AML-193 (cell line): ENCODE measurements around the gene NET1.

Experiments
- DNase-seq, 2 experiments: peaks; one replicate each; lab custom pipeline; 2025; lab: John Stamatoyannopoulos, UW

The NET1 gene

DNA sequence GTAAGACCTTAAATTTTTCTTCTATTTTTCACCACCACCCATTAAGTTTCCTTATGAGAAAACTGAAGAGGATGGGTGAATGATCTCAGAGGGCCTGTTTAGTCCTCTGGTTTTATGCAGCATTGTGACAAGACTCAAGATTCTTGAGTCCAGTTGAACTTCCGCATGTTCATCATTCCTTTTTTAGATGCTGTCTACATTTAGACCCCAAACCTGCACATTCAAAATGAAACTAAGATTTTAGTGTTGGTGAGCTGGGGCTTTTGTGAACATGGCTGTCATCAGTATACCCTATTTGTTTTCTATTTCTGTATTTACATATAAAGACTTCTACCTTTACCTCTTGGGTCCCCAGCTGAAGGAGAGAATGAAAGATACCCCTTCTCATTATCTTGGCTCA, 31.1 kb downstream of the NET1 start:
- no peak for DNase-seq

DNA sequence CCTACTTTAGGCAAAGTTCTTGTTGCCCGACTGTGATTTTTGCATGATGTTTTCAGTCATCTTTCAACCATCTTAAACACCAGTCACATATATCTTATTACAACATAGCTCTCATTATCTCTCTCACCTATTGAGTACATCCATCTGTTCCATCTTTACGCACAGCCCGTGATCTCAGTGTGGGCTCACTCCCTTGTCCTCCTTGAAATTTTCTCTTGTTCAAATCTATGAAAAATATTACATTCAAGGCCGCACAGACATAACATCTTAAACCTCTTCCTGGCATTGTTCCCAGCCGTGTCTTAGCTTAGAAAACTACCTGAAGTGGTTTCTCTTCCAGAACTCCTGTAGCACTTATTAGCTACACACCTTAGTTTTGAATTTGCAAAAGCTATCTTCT, 32.6 kb downstream of the NET1 start:
- no peak for DNase-seq

DNA sequence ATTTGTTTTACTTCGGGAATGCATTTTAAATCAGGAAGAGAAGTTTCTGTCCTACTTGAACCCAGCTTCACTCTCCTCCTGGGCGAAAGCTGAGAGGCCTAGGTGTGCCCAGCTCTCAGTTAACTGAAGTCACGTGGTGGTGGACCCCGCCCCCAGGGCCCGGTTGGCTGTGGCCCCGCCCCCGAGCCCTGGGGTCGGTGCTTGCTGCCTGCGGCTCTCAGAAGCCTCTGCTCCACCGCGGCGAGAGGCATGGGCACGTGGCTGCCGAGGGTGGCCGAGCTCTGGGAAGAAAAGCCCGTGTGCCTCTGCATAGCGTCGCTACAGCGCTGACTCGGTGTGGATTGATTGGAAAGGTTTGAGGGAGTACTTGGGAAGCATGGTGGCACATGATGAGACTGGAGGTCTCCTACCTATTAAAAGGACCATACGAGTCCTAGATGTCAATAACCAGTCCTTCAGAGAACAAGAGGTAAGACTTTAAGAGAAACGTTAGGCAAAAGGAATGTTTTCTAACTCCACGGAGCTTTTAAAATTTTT, 34.1 kb downstream of the NET1 start:
- no peak for DNase-seq

DNA sequence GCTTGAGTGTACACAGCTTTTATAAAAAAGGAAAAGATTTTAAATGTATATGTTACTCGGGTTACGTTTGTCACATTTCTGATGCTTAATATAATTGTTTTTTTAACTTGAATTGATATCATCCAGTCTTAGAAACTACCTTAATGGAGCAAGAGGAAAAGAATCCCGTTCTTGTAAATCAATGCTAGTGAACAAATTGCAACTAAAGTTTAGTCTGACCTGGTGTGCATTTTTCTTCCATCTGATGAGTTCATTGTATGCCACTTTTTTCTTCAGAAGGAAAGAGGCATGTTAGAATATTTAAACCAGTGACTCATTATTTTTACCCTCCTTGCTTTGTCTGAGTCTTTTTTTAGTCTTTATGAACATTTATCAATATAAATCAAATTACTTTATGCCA, 34.7 kb downstream of the NET1 start:
- no peak for DNase-seq

DNA sequence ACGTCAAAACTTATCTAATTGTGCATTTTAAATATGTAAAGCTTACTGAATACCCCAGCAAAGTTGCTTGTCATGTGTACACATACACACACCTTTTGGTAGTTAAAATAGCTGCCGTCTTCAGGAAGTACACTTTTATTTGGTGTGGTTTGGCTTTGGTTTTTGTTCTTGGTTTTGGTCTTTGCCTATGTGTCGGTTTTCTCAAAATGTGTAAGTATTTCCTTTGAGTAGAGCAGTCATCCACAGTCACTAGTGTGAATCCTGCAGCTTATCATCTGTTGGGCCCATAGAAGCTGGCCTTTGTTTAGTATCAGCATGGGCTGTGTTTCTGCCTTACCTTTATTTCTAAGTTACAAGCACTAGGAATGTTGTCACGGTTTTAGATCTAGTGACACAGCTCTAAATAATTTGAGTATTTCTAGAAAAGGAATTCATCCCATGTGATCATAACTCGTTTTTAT, 35.3 kb downstream of the NET1 start:
- no peak for DNase-seq

DNA sequence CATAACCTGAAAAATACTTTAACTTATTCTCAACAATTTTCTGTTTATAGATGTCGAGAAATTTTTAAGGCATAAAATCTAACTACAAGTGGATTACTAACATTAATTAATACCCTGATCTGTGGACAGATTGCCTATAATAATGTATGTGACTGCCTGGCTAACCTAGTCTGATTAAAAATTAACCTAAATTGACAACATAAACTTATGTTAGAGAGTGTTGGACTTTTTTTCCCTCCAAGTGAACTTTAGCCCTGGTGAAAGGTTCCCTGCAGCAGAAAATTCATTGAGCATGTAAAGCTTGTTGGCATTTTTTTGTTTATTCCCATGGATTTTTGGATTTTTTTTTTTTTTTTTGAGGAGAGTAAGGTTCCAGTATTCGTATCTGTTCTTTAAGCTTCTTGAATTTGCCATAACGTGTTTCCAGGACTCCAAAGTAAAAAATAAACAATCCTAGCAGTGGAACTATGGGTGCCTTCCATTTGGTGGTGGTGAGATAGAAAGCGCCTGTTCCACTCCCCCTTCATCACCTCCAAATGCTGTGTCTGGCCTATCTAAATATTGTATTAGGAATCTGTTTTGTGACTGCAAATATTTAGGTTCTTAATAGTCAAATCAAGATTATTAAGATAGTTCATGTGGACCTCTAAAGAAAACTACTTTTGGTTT, 36.1 kb downstream of the NET1 start:
- DNase-seq = no peak

DNA sequence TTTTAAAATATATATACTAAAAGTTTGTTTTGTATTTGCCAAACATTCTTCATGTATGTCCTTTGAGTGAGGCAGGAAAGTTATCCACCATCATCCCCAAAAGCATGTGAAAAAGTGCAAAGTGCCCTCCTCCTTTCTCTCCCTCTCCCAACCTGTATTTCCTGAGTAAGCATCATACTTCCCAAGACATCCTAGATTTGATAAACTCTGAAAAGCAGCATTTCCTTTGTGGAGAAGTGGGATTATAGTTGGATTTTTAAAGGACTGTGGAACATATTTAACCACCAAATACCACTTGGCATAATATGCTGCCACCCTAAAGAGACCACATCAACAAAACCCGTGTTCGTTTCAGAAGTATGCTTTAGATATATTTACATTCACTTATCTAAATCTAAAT, 36.9 kb downstream of the NET1 start:
- DNase-seq = no peak

DNA sequence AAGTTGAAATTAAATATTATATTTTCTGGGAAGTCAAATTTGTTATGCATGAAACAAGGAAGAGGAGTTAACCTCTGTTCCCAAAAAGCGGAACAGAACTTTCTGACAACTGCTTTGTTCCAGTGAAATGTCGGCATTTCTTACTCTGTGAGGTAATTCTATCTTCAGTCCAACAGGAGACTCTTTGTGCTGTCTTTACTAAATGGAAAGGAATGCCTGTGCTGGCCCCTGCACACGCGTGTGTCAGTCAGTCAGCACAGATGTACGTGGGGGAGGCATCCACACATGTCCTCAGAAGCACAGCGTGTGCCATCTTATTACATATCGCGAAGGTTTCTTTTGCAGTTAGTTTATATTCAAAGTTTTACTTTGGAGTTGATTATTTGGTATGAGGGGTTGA, 37.5 kb downstream of the NET1 start:
- DNase-seq = no peak

DNA sequence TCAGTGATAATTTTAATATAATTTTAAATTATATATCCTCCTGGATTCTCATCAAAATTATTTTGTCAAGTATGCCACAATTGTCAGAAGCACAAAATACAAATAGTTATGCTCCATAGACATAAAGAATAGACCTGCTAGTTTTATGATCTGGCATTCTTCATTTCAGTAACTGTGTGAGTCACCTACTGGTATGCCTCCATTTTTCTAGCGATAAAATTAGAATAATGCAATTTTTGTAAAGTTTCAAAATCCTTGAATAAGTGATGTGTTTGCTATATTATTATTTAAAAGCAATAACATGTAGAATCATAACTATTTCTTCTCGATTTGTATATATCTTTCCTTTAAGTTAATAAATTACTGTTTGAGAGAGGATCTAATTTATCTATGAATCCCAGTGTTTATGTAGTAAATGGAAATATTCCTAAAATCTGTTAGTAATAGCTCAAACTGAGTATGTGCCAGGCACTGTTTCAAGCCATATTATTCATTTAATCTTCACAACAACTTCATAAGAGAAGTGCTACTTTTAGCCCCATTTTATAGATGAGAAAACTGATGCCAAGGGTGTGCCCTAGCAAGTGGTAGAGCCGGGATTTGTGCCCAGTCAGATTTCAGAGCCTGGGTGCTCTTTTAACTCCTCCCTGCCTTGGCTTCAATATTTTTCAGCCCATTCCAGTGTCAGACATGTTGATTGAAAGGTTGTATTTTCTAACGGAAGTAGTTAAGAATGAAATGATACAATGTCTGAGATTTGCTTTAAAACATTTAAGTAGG, 38.4 kb downstream of the NET1 start:
- no peak for DNase-seq

DNA sequence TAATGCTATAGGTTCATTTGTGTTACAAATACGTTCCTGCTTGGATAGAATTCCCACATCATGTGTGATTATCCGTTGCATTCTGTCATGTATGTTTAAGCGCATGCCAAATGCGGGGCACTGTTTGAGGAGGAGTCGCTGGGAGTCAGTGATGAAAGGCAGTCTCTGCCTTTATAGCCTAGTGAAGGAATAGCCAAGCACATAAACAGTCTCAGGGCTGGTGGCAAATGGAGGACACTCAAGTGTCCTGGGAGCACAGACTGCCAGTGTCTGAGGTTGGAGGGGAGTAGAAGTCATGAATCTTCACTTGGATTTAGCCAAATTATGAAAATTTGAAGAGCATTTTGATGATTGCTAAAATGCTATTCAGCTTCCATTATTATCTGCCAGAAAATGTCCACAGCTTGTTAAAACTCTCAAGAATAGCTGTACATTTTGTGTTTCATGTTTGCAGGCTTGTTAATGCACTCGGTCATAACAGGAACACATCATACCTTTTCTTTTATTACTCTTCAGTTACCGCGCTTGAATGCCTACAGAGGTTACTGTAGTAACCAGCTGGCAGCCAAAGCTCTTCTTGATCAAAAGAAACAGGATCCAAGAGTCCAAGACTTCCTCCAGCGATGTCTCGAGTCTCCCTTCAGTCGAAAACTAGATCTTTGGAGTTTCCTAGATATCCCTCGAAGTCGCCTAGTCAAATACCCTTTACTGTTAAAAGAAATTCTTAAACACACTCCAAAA, 41.6 kb downstream of the NET1 start:
- no peak for DNase-seq

DNA sequence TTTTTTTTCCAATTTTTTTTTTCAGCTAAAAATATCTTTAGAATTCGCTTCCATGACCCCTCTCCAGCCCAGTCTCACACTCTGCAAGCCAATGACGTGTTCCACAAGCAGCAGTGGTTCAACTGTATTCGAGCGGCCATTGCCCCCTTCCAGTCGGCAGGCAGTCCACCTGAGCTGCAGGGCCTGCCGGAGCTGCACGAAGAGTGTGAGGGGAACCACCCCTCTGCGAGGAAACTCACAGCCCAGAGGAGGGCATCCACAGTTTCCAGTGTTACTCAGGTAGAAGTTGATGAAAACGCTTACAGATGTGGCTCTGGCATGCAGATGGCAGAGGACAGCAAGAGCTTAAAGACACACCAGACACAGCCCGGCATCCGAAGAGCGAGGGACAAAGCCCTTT, 44.2 kb downstream of the NET1 start:
- no peak for DNase-seq

DNA sequence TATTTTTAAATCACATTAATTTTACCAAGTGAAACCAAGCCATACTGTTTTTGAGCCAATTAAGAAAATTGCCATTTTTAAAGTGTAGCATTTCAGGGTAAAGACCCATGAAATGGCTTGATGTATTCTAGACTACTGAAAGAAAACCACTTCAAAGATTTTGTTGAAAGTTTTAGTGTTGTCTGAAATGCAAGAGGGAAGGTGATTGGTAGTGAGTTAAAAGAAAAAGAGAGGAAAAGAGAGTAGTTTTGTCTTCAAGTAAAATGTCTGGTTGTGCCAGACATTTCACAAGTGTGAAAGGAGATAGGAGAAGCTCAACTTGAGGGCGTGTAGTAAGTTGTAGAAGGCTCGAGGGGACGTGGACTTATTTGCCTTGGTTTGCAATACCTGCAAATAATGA, 45.4 kb downstream of the NET1 start:
- no peak for DNase-seq

DNA sequence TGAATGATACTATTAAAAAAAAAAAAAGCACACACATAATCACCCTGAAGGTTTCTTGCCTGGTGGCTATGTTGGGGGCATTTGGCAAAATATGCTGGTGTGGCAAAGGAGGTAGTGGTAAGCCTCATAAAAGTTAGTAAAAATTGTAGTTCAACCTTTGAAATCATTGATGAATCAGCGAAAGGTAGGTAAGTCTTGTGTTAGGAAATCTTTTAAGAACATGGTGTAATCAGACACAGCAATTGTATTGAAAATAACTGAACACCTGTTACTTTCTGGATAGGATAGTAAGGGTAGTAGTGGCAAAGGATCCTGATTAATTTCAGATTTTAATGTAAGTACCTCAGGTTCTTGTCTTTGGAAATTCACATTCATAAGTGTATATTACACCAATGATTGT, 46.1 kb downstream of the NET1 start:
- DNase-seq = no peak

DNA sequence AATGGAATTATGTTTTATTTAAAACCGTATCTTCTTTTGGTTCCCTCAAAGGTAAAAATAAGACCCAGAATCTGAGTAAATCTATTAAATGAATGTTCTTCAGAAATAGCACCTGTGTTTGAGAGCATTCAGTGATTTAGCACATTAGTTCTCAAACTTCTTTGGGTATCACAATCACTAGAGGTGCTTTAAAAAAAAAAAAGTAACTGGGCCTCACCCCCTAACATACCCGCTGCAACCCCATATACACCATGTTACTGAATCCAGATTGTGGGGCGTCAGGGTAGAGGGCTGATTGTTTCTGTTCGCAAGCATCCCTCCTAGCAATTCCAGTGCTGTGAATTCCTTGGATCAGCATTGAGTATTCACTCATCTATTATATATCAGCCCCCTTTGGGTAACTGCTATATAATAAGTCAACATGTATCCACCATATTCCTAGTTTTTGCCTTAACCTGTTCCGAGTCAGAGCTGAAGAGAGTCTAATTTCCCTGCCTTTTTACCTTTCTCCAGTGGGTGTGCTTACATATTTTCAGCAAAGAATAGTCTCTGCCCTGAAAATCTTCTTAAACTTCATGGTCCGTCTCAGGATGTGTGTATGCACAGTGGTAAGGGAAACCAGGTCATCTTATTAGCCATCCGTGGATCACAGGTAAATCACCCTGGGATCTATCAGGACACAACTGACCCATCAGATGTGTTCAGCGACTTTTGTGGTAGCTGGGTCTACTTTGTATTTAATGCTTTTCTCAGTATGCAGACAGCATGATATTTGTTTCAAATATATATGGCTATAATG, 46.8 kb downstream of the NET1 start:
- no peak for DNase-seq

DNA sequence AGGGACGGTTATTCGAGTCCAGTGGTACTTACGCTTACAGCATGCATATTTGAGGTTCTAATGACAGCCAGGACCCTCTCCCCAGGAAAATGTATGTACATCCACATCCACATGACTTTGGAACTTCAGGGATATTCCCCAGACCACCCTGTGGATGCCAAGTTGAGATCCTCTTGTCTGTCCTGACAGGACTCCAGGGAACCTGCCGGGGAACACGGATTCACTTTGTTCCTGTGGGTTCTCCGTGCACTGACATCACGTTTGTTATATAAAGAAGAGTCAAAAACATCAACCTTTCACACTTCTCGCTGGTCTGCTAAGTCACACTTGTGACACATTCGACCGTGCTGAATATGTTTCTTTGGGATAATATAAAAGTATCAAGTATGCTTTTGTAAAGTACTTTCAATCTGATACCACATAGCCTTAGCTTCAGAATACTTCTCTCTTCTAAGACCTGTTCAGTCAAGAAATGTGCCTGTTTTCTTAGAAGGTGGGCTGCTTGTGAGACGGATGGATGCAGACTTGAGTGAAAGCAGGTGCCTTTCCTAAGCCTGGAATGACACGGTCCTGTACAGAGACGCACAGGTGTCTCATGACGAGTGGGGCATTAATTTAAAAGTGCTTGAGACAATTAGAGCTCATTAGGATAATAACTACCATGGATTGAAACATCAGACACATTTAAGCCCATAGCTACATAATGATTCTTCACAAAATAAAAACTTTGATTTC, 48.3 kb downstream of the NET1 start:
- DNase-seq = no peak

DNA sequence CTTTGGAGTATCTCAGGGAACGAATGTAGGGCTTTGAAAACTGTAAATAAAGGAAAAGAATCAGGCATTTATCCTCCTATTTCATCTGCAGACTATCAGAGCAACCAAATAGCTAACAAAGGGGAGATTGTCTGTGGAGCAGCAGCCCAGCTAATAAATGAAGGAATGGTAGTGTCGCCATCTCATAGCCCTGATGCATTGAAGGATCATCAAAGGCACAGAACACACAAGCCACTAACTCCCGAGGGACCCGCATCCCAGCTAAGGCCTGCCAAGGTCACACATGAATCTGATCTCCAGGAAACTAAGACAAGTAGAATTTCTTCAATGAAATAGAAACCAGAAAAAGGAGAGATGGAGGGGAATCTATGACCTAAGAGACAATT, 48.8 kb downstream of the NET1 start:
- no peak for DNase-seq

DNA sequence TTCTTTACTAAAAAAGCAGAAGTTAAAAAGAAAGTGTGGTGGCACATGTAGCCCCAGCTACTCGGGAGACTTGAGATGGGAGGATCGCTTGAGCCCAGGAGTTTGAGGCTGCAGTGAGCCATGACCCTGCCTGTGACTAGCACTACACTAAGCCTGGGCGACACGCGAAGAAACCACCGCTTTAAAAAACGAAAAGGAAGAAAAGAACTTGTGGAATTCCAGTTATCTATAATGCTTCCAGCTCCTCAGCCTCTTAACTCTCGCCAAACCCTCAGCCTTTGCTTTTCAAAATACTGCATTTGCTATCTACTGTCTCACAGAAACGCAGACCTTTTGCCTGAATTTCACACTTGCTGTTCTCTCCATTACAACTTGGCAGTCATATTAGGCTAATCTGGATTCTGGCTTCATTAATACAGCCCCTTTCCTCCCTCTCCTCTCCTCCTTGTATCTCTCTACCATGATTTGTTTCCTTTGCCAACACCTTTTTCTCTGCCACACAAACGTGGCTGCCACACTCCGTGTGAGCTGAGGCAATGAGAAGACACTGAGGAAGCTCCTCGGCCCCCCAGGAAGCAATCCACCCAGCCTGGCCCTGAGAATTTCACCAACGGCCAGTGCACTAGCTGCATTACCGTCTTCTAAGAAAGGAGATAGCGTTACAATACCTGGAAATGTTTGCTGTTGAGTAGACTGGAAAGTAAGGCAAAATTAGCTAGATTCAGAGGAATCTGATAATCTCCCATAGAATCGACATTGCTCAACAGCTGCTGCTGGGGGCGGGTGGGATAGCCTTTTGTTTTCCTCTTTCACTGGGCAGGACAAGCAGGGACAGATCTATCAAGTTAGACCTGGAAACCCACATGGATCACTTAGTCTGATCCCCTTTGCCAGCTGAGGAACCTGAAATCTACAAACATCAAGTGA, 49.8 kb downstream of the NET1 start:
- no peak for DNase-seq

DNA sequence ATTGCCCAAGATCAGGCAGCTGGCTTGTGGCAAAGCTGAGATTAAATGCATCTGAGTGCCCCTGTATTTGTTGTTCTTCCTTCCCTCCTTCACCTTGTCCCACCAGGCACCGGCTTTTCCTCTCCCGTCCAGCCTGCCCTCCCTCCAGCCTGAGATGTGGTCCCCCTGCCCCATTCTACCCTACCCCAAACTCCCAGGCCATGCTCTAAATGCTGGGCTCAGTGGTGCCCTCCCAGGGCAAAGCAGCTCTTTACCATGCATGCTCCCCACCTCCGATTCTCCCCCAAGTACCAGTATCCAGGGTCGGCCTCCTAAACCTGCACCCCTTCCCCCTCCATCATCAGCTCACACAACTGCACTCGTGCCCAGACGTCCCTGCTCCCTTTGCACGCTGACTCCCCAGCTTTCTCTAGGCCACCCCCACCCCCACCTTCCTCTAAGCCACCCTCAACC, 50.5 kb downstream of the NET1 start:
- DNase-seq = no peak

DNA sequence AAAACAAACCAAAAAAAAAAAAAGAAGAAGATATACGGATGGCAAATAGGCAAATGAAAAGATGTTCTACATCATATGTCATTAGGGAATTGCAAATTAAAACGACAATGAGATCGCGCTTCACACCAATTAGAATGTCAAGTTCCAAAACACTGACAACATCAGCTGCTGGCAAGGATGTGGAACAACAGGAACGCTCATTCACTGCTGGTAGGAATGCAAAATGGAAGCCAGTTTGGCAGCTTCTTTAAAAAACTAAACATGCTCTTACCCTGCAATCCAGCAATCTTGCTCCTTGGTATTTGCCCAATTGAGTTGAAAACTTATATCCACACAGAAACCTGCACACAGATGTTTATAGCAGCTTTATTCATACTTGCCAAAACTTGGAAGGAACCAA, 52.2 kb downstream of the NET1 start:
- DNase-seq = no peak

DNA sequence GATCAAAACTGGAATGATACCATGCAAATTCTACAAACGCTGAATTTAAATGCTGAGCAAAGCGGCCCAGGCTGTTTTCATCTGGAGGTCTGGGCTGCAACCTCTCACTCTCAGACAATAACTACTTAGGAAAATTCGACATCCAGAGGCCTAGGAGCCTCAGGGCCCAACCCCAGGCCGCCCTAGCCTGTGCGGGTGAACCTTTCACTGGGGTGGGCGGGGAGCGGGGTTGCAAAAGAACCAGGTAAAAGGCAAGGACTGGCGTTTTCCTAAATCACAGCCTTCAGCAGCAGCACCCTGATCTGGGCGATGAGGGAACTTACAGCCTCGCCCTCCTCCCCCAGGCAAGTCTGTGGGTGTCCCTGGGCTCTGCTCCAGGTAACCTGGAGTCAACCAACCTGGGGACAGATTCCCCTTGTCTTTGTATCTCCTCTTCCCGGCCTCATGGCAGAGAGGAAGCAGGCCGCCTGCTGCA, 53.7 kb downstream of the NET1 start:
- DNase-seq = no peak
